Measurements from ENCODE around the gene HS3ST1.

- TF ChIP-seq CTCF (IDR thresholded peaks at IDR 0.05), result no peak
- TF ChIP-seq POLR2A (IDR thresholded peaks at IDR 0.05), result no peak
Measured at GRCh38 chr4:11426731-11427120, 2.0 kb downstream of the HS3ST1 start.
